LHCN-M2 (cell line): ENCODE measurements around the gene FRMD4B. TPM values are rescaled to one million over a fixed set of nuclear protein-coding genes. Genes with fewer than 3 reads are reported as not detected.

Experiments used
- DNase-seq: peaks from one replicate; pipeline ENCODE4 v3.0.0-alpha.2; 2012; ENCODE audit warnings: low read depth
- polyA plus RNA-seq: library from polyadenylated mRNA; unstranded; fragments of >200 nt; gene quantifications from one replicate; pipeline ENCODE4 v1.2.1, GENCODE V29; 2012; ENCODE audit warnings: missing spikeins
- total RNA-seq: library from RNA; depleted of rRNA; stranded (reverse); fragments of >200 nt; gene quantifications from 2 replicates; pipeline ENCODE4 v1.2.3, GENCODE V29; 2014; rRNA removed

The FRMD4B gene
- 2.6 and 5.6 TPM in 2 replicates for total RNA-seq
- polyA plus RNA-seq: 3.8 TPM

- DNase-seq: peak; percentile 64
These were observed at the start of gene FRMD4B for GRCh38 chr3:69385723-69386555. TSS of gene FRMD4B (minus strand) at chr3:69386088. CDS start at chr3:69385989, 99 bp downstream.

- DNase-seq: peak; percentile 58
These were observed 48.1 kb upstream of the FRMD4B start for GRCh38 chr3:69433969-69434325.

DNA sequence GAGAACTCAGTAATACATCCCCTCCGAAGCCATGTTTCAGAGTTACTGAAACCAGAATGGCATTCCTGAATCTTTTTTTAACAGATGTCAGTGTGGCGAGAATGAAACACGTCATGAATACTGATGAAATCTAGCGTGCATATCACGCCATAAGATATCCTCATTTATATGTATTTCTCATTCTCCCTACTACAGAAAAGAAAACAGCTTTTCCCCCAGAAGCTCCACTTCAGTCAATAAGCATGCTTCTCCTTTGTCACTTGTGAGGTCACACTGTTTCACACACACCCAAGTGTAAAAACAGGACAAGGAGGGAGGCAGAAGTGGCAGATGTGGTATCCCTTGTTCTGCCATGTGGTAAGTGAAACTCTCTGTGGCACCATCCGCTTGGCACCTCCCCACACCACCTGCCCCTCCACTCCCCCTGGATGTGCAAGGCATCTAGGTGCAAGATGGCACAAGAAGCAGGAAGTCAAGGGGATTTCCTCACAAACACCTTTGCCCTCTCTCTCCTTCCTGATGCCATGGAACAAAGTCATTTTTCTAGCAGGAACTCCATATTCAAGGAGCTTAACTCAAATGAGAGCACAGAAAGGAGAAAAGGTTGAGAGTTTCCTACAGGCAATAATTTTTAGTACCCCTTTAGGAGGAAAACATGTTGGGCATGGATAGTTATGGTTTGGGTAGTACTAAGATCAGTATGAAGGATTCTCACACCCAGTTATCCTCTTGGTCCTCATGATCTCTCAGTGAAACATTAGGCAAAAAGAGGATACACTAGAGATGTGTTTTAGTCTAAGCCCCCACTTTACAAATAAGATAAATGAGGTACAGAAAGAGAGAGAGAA lies 47.5 kb upstream of the FRMD4B start:
- no peak for DNase-seq

DNA sequence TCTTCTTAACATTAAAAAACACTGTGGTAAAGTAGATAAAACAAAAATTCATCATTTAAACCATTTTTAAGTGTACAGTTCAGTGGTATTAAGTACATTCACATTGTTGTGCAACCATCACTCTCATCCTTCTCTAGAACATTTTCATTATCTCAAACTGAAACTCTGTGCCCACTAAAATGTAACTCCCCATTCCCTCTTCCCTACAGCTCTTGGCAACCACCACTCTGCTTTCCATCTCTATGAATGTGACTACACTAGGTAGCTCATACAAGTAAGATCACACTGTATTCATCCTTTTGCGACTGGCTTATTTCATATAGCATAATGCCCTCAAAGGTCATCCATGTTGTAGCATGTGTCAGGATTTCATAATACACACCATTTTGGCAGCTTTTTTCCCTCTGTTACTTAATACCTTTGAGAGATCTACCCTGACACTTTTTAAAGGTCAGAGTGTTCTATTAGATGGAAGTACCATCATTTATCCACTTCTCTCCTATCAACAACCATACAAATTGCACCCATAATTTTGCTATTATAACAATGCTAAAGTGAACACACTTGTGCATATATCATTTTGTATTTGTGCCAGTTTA lies 42.9 kb upstream of the FRMD4B start:
- DNase-seq: no peak

DNA sequence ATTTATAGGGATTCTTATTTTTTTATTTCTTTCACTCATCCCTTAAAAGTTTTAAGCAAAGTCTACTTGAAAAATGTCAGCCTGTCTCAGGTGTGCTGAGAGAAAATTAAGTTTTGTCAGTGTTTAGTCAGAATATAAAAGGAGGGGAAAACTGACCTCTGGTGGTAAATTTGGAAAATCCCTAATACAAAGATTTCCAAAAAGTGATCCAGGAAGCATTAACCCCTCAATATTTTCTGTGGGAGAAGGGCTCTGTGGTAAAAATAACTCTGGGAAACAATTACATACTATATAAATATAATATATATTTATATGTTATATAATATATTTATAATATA lies 41.0 kb upstream of the FRMD4B start:
- no peak for DNase-seq

GRCh38 chr3:69426291-69426966 lies 40.5 kb upstream of the FRMD4B start:
- DNase-seq: no peak

- DNase-seq: peak; percentile 36
These were observed 39.4 kb upstream of the FRMD4B start for GRCh38 chr3:69425249-69425648.

DNA sequence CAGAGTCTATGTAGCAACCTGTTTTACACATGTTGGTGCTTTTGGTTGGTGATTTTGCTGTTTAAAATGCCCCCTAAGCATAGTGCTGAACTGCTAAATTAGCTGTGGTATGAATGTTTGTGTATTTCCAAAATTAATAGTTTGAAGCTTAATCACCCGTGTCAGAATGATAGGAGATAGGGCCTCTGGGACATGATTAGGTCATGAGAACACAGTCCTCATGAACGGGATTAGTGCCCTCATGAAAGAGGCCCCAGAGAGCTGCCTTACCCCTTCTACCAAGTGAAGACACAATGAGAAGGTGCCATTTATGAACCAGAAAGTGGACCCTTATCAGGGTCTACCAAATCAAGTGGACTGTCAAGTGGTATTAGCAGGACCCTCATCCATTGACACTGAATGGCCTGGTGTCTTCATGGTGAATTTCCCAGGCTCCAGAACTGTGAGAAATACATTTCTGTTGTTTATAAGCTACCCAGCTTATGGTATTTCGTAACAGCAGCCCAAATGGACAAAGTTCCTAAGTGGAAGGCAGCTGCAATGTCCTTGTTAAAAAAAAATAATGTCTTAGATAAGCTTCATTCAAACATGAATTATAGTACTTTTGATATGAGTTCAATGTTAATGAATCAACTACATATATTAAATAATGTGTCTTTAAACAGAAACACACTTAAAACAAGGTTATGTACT lies 37.7 kb upstream of the FRMD4B start:
- DNase-seq: no peak

DNA sequence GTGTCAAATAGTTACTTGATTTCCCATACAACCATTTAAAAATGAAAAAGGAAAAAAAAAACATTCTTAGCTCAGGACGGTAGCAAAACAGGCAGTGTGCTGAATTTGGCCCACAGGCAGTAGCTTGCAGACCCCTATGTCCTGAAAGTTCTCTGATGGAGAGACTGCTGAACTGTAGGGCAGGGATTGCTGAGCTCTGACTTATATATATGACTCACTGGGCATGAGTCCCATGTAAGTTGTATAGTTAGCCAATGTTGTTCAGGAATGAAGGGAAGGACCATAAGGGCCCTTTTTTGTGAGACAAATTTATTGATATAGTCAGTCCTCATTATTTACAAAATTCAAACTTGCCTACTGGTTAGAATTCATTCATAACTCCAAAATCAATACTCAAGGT lies 36.9 kb upstream of the FRMD4B start:
- no peak for DNase-seq

GRCh38 chr3:69420781-69421520 lies 35.1 kb upstream of the FRMD4B start:
- DNase-seq: peak; percentile 38

DNA sequence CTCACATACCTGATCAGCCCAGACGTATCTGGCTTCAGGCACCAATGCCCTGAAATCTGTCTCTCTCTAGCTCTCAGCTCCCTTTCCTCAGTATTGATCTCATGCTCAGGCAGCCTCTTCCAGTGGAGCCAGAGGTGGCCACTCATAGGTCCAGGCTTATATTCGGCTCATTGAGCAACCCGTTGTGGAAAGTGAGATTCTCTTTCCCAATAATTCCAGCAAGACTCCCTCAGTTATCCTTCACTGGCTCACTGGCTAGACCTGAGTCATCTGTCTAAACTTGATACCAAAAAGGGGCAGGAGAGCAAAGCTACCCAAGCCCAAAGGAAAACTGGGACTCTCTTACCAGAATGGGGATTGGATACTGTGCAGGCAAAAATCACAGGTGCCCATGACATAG lies 33.4 kb upstream of the FRMD4B start:
- DNase-seq: no peak

DNA sequence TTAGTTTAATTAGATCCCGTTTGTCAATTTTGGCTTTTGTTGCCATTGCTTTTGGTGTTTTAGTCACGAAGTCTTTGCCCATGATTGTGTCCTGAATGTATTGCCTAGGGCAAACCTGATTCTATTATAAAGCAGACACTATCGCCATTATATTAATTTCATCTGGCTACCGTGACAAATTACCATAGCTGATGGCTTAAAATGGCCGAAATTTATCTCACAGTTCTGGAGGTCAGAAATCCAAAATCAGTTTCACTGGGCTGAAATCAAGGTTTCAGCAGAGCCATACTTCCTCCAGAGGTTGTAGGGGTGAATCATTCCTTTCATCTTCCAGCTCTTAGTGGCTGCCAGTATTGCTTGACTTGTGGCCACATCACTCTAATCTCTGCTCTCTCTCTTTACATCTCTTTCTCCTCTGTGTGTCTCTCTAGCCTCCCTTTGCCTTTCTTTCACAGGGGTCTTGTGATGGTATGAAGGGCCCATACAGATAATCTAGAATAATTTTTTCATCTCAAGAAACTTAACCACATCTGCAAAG lies 31.7 kb upstream of the FRMD4B start:
- no peak for DNase-seq

GRCh38 chr3:69413551-69414207 lies 27.8 kb upstream of the FRMD4B start:
- no peak for DNase-seq

DNA sequence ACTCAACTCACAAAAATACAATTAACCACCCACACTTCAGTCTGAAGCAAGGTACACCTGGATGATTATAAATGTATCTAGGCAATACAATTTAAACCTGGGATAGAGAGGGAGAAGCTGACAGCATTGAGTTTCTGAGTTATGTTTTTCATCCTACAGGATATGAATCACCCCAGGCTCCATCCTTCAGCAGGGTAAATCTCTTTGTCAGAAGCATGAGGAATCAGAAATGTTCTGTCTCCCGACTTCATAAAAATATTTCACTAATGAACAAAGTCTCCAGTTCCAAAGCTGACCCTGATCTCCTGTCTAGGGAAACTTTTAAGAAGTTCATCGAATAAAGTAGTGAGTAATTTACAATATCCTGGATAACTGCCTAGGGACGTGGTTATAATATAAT lies 25.5 kb upstream of the FRMD4B start:
- DNase-seq: peak; percentile 64

GRCh38 chr3:69410301-69410700 lies 24.4 kb upstream of the FRMD4B start:
- peak; percentile 73 for DNase-seq

DNA sequence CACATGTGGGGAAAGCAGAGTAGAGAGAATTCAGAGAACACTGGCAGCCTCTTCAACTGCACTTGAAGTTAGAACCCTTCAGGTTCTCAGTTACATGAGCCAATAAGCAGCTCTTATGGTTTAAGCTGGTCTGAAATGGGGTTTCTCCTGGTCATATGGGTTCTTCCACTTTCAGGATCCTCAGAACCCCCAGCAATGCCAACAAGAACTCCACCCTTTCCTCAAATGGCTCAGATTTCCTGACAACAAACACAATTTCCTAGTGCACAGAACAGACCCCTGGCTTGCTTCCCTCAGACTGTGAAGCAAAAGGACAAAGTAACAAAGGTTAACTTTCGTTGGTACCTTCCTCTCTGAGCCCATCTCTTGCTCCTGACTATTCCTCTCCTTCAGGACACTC lies 23.9 kb upstream of the FRMD4B start:
- DNase-seq: no peak

- no peak for DNase-seq
These were observed 23.1 kb upstream of the FRMD4B start for GRCh38 chr3:69409011-69409410.

GRCh38 chr3:69408542-69408941 lies 22.7 kb upstream of the FRMD4B start:
- no peak for DNase-seq

- no peak for DNase-seq
These were observed 22.0 kb upstream of the FRMD4B start for GRCh38 chr3:69407908-69408307.

GRCh38 chr3:69406163-69406562 lies 20.3 kb upstream of the FRMD4B start:
- DNase-seq: peak; percentile 50
